WTC11 (cell line): ENCODE measurements around the gene PDK4. TPM values are rescaled to one million over a fixed set of nuclear protein-coding genes. Genes with fewer than 3 reads are reported as not detected.

Experiments used
- ATAC-seq: fragments of 200-7000 bp; cut with Tn5 transposase; 2 replicates; pipeline ENCODE4 v1.10.0; 2021; ENCODE audit warnings: mild to moderate bottlenecking, moderate library complexity
- CTCF ChIA-PET: fragments of 300-600 bp; sonication (Branson Sonifier 250); formaldehyde crosslinking; loops from one replicate; lab custom pipeline; 2021; ENCODE audit warnings: antibody characterized with exemption; lab: Charles Lee
- POLR2A ChIA-PET: fragments of 350-600 bp; sonication (Branson Sonifier 250); formaldehyde crosslinking; loops from one replicate; lab custom pipeline; 2021; ENCODE audit warnings: antibody characterized with exemption; lab: Charles Lee
- DNase-seq: peaks from one replicate; pipeline ENCODE4 v3.0.0; 2021; ENCODE audit warnings: low spot score
- H3K27ac Mint-ChIP-seq: 2 replicates; pipeline ENCODE4 v1.8.0; 2021; ENCODE audit warnings: mixed read lengths
- H3K27me3 Mint-ChIP-seq: 2 replicates; pipeline ENCODE4 v1.8.0; 2021; ENCODE audit warnings: low read depth, mild to moderate bottlenecking, moderate library complexity, mixed read lengths
- H3K36me3 Mint-ChIP-seq: 2 replicates; pipeline ENCODE4 v1.8.0; 2021; ENCODE audit warnings: mixed read lengths
- H3K4me1 Mint-ChIP-seq: 2 replicates; pipeline ENCODE4 v1.8.0; 2022; ENCODE audit warnings: mixed read lengths
- H3K4me3 Mint-ChIP-seq: 2 replicates; pipeline ENCODE4 v1.8.0; 2021; ENCODE audit warnings: mild to moderate bottlenecking, moderate library complexity, mixed read lengths
- H3K9me3 Mint-ChIP-seq: 2 replicates; pipeline ENCODE4 v1.8.0; 2021; ENCODE audit warnings: mixed read lengths
- ATF1 ChIP-seq: sonication (generic); formaldehyde crosslinking; IDR thresholded peaks from 2 replicates; pipeline ENCODE4 v1.8.1; 2023; ENCODE audit warnings: mild to moderate bottlenecking, moderate library complexity, missing genetic modification reagents
- CREB1 ChIP-seq: sonication (generic); formaldehyde crosslinking; IDR thresholded peaks from 2 replicates; pipeline ENCODE4 v1.8.0; 2023; ENCODE audit warnings: mild to moderate bottlenecking, missing genetic modification reagents
- E2F1 ChIP-seq: sonication (generic); formaldehyde crosslinking; IDR thresholded peaks from 2 replicates; pipeline ENCODE4 v1.8.0; 2022; ENCODE audit warnings: mild to moderate bottlenecking, missing genetic modification reagents
- ERG ChIP-seq: fragments of 250-450 bp; sonication (Bioruptor Pico); IDR thresholded peaks from 2 replicates; pipeline ENCODE4 v1.8.0; 2021; ENCODE audit warnings: mild to moderate bottlenecking
- FOXJ3 ChIP-seq: sonication (generic); formaldehyde crosslinking; IDR thresholded peaks from 2 replicates; pipeline ENCODE4 v1.9.0; 2021; ENCODE audit warnings: missing genetic modification reagents, mild to moderate bottlenecking, borderline replicate concordance
- GRHL2 ChIP-seq: fragments of 250-450 bp; sonication (Bioruptor Pico); IDR thresholded peaks from 2 replicates; pipeline ENCODE4 v1.8.0; 2022; ENCODE audit warnings: mild to moderate bottlenecking, moderate library complexity; ENCODE audit not compliant: insufficient replicate concordance, severe bottlenecking
- IRF2 ChIP-seq: sonication (generic); formaldehyde crosslinking; IDR thresholded peaks from 2 replicates; pipeline ENCODE4 v1.8.0; 2022; ENCODE audit warnings: low read depth, missing genetic modification reagents, borderline replicate concordance
- JAZF1 ChIP-seq: fragments of 250-450 bp; sonication (Bioruptor Pico); IDR thresholded peaks from 2 replicates; pipeline ENCODE4 v1.9.0; 2021; ENCODE audit warnings: moderate library complexity, mild to moderate bottlenecking, inconsistent platforms
- MAX ChIP-seq: sonication (generic); formaldehyde crosslinking; IDR thresholded peaks from 2 replicates; pipeline ENCODE4 v1.8.0; 2022; ENCODE audit warnings: mild to moderate bottlenecking, missing genetic modification reagents
- TCF7 ChIP-seq: sonication (generic); formaldehyde crosslinking; IDR thresholded peaks from 2 replicates; pipeline ENCODE4 v1.8.0; 2022; ENCODE audit warnings: mild to moderate bottlenecking, low read depth, missing genetic modification reagents, moderate library complexity
- TEAD4 ChIP-seq: sonication (generic); formaldehyde crosslinking; IDR thresholded peaks from 2 replicates; pipeline ENCODE4 v1.8.0; 2022; ENCODE audit warnings: mild to moderate bottlenecking, missing genetic modification reagents
- USF1 ChIP-seq: sonication (generic); formaldehyde crosslinking; IDR thresholded peaks from 2 replicates; pipeline ENCODE4 v1.8.0; 2022; ENCODE audit warnings: mild to moderate bottlenecking, missing genetic modification reagents
- ZBTB43 ChIP-seq: sonication (generic); formaldehyde crosslinking; IDR thresholded peaks from 2 replicates; pipeline ENCODE4 v1.8.1; 2023; ENCODE audit warnings: mild to moderate bottlenecking, missing genetic modification reagents
- ZNF121 ChIP-seq: sonication (generic); formaldehyde crosslinking; IDR thresholded peaks from 2 replicates; pipeline ENCODE4 v1.8.0; 2023; ENCODE audit warnings: missing genetic modification reagents
- ZNF219 ChIP-seq: sonication (generic); formaldehyde crosslinking; IDR thresholded peaks from 2 replicates; pipeline ENCODE4 v1.8.0; 2023; ENCODE audit warnings: missing genetic modification reagents, mild to moderate bottlenecking, borderline replicate concordance
- ZNF232 ChIP-seq: sonication (generic); formaldehyde crosslinking; IDR thresholded peaks from 2 replicates; pipeline ENCODE4 v1.8.0; 2022; ENCODE audit warnings: mild to moderate bottlenecking, missing genetic modification reagents
- ZNF532 ChIP-seq: fragments of 250-450 bp; sonication (Bioruptor Pico); IDR thresholded peaks from 2 replicates; pipeline ENCODE4 v1.9.0; 2021; ENCODE audit warnings: mild to moderate bottlenecking, borderline replicate concordance
- total RNA-seq: library from RNA; stranded (reverse); gene quantifications from 3 replicates; pipeline ENCODE4 v1.2.3, GENCODE V29; 2021

The PDK4 gene
- total RNA-seq, 1 experiment from 2014 or later: 0.31 TPM

GRCh38 chr7:95569720-95570119 is 26.6 kb downstream of the PDK4 start:
- CTCF ChIA-PET: no interaction called here
- Mint-ChIP-seq H3K36me3 (no peaks in the 10 kb centered on the region), H3K27me3 (no peaks in the 10 kb centered on the region), H3K4me3 (no peak overlapping the region), H3K9me3 (peaks cover 5% of the 10 kb centered on the region; the same call in 1 of the 2 replicates), H3K27ac (no peak overlapping the region), H3K4me1 (no peaks in the 10 kb centered on the region)
- TF ChIP-seq ZNF532: no peak
- TF ChIP-seq ZBTB43 (CRISPR knock-in tag): no peak
- no peak for TF ChIP-seq MAX (CRISPR knock-in tag)
- TF ChIP-seq ZNF121 (CRISPR knock-in tag): no peak
- TF ChIP-seq FOXJ3 (CRISPR knock-in tag): no peak
- no peak for TF ChIP-seq CREB1 (CRISPR knock-in tag)
- TF ChIP-seq E2F1 (CRISPR knock-in tag): no peak
- TF ChIP-seq GRHL2 (CRISPR knock-in tag): no peak
- TF ChIP-seq ZNF219 (CRISPR knock-in tag): no peak
- TF ChIP-seq IRF2 (CRISPR knock-in tag): no peak
- no peak for TF ChIP-seq ZNF232 (CRISPR knock-in tag)
- no peak for TF ChIP-seq TCF7 (CRISPR knock-in tag)
- TF ChIP-seq USF1 (CRISPR knock-in tag): no peak
- TF ChIP-seq ERG: no peak
- no peak for TF ChIP-seq ATF1 (CRISPR knock-in tag)
- ATAC-seq (no peak), DNase-seq (no peak)
- POLR2A ChIA-PET: no interaction called here

GRCh38 chr7:95560674-95561073 is 35.6 kb downstream of the PDK4 start:
- no peak for DNase-seq
- CTCF ChIA-PET: no interaction called here
- no peaks in the 10 kb centered on the region for H3K4me1 Mint-ChIP-seq
- H3K27ac Mint-ChIP-seq: no peak overlapping the region
- ATAC-seq: no peak
- H3K9me3 Mint-ChIP-seq: no peaks in the 10 kb centered on the region
- no peak overlapping the region for H3K4me3 Mint-ChIP-seq
- H3K36me3 Mint-ChIP-seq: no peaks in the 10 kb centered on the region
- POLR2A ChIA-PET: no interaction called here
- TF ChIP-seq JAZF1 (CRISPR knock-in tag) (no peak), TEAD4 (CRISPR knock-in tag) (no peak)
- H3K27me3 Mint-ChIP-seq: no peaks in the 10 kb centered on the region; the same call in 1 of the 2 replicates
